Stimulated activated effector memory CD8-positive, alpha-beta T cell treated with anti-CD3 and anti-CD28 coated beads, Interleukin-12 subunit alpha, Interleukin-12 subunit beta, amount 100 ng/mL, for 72 hours (primary cell): Measurements from ENCODE around the gene SIGMAR1.

Experiments
- ATAC-seq: fragments of 150-1000 bp; cut with Tn5 transposase; 2 replicates; pipeline ENCODE4 v1.10.0; 2021
- DNase-seq, 2 donors: peaks; one replicate each; pipeline ENCODE4 v3.0.0; 2021 to 2022; ENCODE audit warnings: low spot score in 2 of 2
- H3K27ac Mint-ChIP-seq: one replicate; pipeline ENCODE4 v1.8.0; 2022; ENCODE audit warnings: mild to moderate bottlenecking, mixed read lengths
- H3K36me3 Mint-ChIP-seq: one replicate; pipeline ENCODE4 v1.8.0; 2022; ENCODE audit warnings: mild to moderate bottlenecking, mixed read lengths
- H3K4me1 Mint-ChIP-seq: one replicate; pipeline ENCODE4 v1.8.0; 2022; ENCODE audit warnings: mixed read lengths
- H3K4me3 Mint-ChIP-seq: one replicate; pipeline ENCODE4 v1.8.0; 2022; ENCODE audit warnings: mild to moderate bottlenecking, mixed read lengths
- H3K9me3 Mint-ChIP-seq: one replicate; pipeline ENCODE4 v1.8.0; 2022; ENCODE audit warnings: mixed read lengths

SIGMAR1 gene

DNA sequence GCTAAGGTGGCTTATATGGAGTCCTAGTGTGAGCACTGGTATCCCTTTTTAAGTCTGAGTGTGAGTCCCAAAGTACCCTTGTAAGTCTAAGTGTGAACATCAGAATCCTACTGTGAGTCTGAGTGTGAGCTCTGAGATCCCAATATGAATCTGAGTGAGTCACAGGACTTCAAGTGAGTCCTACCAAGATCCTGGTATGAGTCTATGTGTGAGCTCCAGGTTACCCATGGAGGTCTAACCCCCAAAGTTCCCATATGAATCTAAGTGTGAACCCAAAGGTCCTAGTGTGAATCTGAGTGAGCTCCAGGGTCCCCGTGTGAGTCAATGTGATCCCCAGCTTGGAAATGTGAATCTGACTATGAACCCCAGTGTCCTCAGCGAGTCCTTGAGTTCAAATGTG lies 50.3 kb downstream of the SIGMAR1 start:
- Mint-ChIP-seq H3K27ac (no peak overlapping the region), H3K9me3 (no peaks in the 10 kb centered on the region), H3K36me3 (no peaks in the 10 kb centered on the region), H3K4me3 (no peak overlapping the region), H3K4me1 (peaks cover 27% of the 10 kb centered on the region)
- DNase-seq (no peak), ATAC-seq (peak; percentile 58)

DNA sequence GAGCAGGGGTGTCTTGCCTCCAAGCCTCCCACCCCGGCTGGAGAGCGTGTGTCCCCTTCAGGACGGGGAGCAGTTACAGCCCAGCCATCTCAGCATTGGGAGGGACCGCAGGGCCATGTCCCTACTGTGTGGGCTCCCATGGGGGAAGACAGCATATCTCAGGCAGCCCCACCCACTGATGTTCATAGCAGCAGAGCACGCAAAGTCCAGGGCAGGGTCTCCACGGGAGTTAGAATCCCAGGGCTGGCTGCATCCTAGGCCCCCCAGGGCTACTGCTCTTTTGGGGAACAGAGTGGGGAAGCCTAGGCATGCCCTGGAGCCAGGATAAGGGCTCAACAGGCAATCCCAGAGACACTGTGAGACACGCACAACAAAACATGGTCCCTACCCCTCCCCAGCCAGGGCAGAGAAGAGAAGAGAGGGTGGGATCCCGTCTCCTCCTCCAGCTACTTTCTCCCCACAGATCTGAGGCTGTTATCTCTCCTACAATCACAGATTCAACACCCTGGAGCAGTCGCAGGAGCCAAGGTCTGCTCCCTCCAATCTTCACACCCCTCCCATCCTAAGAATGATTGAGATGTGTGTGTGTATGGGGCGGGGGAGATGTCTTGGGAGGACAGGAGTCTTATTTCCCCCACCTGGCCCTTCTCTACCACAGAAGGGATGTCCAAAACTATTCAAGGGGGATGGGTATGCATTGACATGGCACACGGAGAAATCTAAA lies 51.5 kb downstream of the SIGMAR1 start:
- H3K4me1 Mint-ChIP-seq: peaks cover 21% of the 10 kb centered on the region
- ATAC-seq (no peak), DNase-seq (no peak)
- no peak overlapping the region for H3K4me3 Mint-ChIP-seq
- H3K9me3 Mint-ChIP-seq: no peaks in the 10 kb centered on the region
- H3K36me3 Mint-ChIP-seq: no peaks in the 10 kb centered on the region
- H3K27ac Mint-ChIP-seq: no peak overlapping the region

DNA sequence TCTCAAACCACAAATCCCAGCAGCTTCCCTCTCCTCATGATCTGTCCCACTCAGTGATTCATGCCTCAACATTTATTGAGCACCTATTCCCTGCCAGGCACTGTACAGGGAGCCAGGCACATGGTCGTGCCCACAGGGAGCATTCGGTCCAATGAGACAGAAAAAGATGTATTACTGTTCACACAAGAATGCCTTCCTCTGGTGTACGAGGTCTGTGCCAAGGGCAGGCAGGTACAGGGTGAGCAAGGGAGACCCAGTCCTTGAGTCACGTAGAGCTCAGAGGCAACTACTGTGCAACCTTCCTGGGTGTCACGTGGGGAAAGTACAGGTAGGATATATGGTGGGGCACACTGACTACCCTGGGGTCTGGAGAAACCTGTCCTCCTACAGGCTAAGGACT lies 52.6 kb downstream of the SIGMAR1 start:
- Mint-ChIP-seq H3K4me1 (peaks cover 12% of the 10 kb centered on the region), H3K36me3 (no peaks in the 10 kb centered on the region), H3K9me3 (no peaks in the 10 kb centered on the region), H3K27ac (no peak overlapping the region), H3K4me3 (no peak overlapping the region)
- ATAC-seq (no peak), DNase-seq (no peak)
